PC-9 (cell line): ENCODE results near the gene FUZ.

Source experiments
- CTCF ChIP-seq: fragments of 200-600 bp; sonication (generic); conservative IDR thresholded peaks from 2 replicates; pipeline ENCODE4 v1.6.1; 2017; ENCODE audit warnings: mixed run types, antibody characterized with exemption, mild to moderate bottlenecking, moderate library complexity
- EZH2 ChIP-seq: fragments of 200-600 bp; sonication (generic); IDR thresholded peaks from 2 replicates; pipeline ENCODE4 v1.8.0; 2017; ENCODE audit warnings: antibody characterized with exemption, low read depth

- no peak for TF ChIP-seq CTCF
- TF ChIP-seq EZH2 = no peak
Observed at GRCh38 chr19:49818649-49819370, 5.7 kb upstream of the FUZ start.
